ENCODE measurements around the gene MTM1.
A peak's percentile ranks its signal among the peaks of the same experiment; 100 is the strongest.

The MTM1 gene

DNA sequence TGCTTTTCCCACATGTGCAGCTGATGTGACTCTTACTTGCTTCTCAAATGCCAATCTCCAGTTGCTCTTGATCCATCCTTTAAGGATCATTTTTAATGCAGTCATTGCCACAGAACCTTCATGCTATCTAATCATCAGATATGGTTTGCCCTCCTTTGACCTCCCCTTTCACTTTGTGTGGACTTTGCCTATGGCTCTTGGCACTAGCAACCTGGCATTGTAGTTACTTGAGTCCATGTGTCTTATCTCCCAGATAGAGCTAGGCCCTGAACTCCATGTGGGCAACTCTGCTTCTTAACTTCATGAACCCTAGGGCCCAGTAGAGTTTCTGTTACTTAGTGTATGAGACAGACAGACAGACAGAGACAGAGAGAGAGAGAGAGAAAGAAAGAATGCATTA lies 41.6 kb downstream of the MTM1 start:
- no peak for DNase-seq

DNA sequence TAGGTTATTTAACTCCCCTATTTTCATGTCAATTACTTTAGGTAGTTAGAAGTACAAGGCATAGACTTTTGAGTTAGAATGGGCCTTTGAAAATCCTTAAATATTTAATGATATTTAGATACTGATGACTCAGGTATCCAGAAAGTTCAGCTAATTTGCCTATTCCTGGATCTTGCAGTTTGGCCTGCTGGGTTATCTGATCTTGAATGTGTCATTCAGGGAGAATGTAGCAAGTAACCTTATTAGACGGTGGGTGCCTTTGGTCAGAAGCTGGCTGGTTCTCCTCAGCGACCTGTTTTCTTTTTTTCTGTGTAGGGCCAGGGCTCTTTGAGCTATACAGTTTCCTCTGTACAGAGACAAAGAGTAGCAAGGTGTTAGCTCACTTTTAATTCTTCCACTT lies 42.0 kb downstream of the MTM1 start:
- no peak for DNase-seq

DNA sequence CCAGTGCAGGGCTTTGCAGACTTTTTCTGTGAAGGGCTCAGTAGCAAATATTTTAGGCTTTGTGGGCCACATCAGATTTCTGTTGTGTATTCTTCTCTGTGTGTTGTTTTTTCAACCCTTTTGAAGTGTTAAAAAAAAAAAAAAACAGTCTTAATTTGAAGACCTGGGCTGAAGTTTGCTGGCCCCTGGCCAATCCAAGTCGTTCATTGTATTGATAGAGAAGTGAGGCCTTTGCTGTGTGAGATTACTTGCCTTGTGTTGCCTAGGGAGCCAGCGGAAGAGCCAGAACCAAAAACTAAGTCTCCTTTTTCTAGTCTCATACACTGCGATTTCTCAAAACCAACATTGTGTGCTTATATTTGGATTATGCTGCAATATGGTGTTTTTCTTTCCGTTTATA lies 46.9 kb downstream of the MTM1 start:
- DNase-seq: no peak

DNA sequence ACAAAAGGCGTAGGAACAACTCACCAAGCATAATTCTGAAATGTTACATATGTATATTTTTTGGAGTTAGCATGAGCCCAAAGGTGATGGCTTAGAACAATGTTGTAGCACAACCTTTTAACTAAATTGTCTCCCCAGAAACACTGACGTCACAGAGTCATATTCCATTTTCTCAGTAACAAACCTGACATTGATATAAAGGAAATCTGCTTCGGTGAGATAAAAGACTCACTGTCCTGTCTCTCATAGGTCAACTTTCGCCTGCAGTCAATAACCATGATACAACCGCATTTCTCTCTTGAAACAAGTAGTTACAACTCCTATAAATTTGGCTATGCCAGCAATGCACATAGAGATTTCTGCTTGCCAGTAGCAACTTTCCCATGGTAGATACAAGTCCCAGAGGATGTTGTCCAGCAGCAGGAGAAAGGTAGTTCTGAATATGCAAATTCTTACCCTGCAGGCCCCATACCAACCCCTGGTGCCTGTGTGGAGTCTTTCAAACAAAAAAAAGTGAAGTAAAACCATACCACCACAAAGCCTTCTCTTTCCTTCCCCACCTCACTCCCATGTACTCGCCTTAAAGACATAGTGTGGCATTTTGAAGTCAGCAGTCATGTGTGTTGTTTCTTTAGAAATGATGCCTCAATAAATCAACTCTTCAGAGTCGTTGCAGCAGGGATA lies 47.9 kb downstream of the MTM1 start:
- no peak for DNase-seq

DNA sequence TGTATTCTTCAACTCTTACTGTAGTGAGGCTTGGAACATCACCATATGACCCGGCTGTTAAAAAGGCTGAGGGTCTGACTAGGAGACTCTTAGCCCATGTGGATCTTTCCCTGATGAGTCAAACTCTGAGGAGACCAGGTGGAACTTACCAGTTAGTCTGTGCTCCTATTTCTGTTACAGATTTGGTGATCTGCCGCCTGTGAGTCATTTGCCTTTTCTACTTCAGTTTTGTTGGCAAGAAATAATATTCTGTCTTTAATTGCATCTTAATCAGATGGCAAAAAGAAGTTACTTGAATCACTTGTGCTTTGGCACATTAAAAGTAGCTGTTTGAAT lies 48.4 kb downstream of the MTM1 start:
- no peak for DNase-seq

DNA sequence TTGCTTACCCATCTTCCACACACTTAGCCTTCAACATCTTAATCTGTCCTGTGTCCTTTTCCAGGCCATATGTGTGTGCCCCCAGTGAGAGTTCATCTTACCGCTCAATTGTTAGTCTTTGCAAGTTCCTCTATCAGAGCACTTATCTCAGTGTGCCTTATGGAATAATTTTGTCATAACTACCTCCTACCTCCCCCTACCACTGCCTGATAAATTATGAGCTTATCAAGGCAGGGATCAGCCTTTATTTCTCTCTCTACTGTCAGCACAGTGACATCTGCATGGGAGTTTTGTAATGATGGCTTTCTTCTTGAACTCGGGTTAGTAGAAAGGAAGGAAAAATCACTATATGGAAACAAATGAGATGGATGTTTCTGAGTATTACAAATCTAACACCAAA lies 53.2 kb downstream of the MTM1 start:
- no peak for DNase-seq

DNA sequence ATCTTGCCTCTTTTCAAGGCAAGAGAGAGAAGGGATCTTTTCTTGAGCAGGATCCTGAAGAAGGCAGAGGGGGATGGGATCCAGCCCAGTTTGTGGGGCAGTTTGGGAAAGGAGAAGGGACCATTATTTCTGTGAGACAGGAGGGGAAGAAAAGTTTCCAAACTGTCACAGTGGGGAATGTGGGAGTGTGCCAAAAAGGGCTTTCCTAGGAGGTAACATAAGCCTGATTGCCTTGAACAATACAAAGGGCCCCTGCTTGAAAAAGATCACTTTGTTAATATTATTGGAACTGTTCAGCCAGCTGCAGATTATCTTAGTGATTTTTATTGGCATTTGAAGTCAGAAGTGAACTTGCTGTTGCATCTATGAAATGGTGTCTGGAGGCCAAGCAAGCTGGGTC lies 55.2 kb downstream of the MTM1 start:
- no peak for DNase-seq

DNA sequence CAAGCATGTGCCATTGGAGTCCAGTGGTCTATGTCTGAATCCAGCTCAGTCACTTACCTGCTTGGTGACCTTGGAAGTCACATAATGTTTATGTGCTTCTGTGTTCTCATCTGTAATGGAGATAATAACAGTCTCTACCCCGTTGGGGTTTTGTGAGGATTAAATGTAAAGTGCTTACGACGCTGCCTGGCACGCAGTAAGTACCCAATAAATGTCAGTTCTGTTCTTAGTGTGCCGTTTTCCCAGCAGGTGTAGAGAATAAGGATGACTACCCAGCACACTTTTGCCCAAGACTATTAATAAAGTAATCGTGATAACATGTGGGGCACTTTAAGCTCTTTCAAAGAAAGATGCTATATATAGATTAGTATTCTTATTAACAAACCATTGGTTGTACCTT lies 56.7 kb downstream of the MTM1 start:
- no peak for DNase-seq

DNA sequence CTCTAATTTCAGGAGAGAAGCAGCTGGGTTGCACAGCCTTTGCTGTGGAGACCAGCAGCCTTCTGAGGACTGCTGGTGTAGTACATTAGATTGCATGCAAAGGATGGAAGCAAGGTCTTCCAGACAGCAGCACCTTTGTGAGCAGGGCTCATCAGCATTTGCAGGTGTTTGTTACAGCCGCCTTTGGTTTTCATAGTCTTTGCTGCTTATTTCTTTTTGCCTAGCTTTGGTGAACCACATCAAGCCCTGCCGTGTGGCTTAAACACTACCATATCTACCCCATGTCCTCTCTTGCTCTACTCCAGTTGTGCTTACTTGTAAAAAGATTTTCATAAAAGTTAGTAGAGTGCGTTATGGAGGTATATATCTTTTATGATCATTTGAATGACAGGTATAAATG lies 57.5 kb downstream of the MTM1 start:
- DNase-seq: no peak

DNA sequence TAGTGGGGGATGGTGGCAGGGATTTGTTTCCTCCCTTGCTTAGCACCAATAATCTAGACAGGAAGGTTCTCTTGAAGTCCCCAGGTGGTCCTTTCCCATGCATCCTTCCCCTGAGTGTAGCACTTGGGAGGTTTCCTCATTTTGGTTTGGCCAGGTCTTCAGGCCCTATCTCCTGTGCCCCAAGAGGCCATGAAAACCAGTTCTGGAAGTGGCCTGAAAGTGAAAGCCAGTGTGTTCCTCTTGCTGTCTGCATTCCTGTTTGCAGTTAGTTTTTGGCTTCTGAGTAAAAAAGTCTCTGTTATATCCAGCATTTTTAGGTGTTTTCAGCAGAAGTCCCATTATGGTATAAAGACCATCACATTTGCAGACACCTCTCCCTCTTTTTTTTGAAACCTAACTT lies 59.5 kb downstream of the MTM1 start:
- no peak for DNase-seq

DNA sequence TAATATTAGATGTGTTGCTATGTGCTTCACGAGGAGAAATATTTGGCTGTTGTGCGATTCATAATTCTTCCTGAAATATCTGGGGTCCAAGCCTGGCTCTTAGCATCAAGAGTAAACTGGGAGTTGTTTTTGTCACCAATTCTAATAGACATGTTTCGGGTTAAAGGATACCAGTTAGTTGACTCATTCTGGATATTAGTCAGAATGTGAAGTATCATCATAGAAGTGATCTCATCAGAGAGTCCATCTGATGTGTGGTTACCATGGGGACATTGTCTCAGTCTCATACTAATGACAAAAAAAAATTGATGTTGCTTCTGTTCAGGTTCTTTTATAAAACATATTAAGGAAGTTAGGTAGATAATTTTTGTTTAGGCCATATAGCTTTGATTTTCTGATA lies 67.5 kb downstream of the MTM1 start:
- no peak for DNase-seq

DNA sequence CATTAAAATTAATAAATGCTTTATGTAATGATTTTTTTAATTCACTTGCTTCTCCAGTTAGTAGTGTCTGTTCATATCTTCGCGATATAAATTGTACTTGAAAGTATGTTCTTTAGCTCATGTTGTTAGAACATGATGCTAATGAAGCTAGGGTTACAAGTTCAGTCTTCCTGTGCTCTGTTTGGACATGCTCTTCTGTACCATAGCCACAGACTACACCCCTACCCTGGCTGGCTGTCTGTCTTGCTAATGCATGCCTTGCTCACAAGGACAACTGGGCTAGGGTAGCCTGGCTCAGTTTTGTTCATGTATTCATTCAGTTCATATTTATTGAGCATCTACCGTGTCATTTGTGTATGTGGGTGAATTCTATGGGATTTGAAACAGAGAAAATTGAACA lies 74.0 kb downstream of the MTM1 start:
- no peak for DNase-seq

DNA sequence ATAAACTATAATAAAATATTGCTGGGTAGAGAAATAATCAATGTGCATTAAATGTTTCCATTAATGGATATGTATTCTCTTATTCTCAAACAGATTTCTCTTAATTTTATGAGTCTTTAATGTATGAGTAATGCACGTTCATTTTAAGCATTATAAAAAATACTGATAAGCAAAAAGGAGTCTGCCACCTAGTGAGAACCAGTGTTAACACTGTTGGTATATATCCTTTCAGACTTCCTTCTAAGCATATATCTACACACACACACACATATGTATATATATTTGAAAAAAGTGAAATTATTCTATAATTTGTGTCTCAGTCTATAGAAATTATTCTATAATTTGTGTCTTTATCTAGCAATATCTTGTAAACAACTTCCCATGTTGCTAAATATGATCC lies 74.8 kb downstream of the MTM1 start:
- no peak for DNase-seq

DNA sequence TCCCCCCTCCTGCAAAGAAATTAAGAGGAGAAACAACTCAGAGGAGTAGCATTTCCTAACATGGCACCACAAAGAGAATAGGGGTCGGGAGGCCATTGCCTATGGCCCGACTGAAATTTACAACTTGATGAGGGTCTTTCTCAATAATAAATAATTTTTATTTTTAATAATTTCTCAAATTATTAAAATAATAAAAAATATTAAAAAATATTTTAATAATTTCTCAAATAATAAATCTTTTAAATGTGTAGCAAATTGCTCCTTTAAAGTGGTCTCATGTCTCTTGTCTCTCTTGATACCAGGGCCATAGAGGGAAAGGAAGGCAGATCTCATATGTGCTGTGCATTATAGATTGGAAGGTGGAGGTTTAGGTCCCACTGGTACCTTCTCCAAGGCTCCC lies 75.5 kb downstream of the MTM1 start:
- DNase-seq: no peak

DNA sequence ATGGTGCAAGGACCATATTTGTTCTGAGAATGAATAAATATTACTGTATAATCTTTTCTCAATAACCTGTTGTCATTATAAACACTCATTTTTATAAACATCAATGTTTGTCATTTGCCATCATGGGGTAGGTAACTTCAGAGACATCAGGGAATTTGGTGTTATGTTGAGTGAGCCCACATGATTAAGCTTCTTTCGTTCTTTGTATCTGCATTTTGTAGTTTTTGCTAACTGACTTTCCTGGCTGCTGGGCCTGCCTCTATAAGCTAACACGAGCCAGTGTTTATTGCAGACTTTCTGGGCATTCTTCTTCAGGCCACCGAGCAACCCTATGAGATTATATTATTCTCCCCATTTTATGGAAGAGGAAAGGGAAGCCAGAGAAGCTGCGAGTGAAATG lies 76.0 kb downstream of the MTM1 start:
- DNase-seq: no peak

DNA sequence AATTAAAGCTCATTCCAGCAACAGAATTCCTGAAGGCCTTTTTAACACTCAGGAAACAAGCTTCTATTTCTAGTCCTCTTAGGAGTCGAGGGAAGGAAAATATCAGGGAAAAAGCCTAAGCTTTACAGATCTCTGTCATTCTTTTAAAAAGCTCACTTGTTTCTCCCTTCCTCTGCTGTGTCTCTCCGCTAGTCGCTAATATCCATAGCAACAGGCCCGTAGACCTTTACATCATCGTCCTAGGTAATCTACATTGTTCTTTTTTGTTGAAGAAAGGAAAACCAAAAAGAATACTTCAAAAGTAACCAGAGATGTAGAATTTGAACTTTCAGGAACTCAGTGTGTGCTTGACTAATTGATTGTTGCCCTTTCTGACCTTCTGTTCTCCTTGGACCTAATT lies 78.9 kb downstream of the MTM1 start:
- DNase-seq: no peak

DNA sequence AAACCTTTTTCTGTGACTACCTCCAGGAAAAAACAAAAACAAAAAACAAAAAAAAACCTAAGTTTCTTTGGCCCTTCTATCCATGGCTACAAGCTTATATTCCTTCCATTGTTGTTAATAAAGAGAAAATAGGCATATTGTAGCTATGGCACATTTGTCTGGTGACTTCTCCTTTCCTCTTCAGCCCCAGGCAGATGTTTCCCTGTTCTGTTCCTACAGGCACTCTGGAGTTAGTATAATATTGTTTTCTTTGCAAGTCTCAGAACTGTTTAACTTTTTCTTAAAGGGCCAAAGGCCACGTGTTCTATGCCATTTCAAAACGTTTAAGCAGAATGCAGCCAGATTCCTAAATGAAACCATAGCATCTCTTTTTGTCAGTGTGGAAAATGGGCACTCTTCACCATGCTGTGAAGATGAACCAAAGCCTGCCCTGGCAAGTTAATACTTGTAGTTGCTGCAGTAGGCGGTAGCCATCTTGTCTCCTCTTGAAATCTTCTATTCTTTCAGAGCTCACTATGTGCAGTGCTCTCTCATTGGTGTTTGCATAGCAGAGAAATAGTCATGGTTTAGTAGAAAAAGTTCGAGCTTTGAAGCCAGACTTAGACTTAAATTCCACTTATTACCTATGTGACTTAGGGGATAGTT lies 80.0 kb downstream of the MTM1 start:
- DNase-seq: no peak

DNA sequence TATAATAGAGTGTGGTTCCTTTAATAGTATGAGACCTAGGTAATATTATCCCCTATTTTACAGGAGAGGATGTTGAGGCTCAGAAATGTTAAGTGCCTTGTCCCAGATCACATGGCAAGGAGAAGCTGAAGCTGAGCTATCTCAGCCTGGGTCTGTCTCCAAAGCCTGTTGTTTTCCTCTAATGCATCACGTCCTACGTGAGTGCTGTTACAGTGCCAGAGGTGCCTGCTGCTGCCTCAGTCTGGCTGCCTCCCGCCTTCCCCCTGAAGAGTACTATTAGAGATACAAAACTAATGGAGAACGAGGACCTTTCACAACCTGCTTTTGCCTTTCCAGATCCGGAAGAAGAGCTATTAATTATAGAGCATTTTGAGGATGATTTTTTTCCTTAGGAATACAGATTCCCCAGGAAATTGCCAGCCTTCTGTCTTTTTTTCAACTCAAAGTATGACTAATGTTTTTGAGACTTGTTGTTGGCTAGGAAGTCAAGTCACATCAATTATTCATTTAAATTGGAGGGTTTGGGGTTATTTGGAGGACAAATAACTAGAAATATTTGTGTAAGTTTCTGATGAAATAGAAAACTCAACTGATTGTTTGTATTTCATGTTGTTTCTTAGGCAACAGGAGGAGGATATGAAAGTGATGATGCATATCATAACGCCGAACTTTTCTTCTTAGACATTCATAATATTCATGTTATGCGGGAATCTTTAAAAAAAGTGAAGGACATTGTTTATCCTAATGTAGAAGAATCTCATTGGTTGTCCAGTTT lies 80.9 kb downstream of the MTM1 start:
- no peak for DNase-seq

DNA sequence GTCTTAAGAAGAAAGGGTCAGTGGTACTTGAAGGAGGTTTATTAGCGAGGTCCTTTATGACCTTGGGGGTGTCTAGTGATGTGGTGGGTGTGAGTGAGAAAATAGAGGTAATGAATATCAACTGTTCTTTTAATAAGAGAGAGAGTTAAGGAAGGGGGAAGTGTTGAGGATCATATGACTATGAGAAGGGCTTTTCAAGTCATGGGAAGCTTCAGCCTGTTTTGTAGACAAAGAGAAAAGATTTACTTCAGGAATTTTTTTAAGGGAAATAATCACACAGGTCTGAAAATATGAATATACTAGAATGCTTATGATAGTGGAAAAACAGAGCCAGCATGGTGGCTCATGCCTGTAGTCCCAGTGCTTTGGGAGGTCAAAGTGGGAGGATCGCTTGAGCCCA lies 83.5 kb downstream of the MTM1 start:
- DNase-seq: no peak

DNA sequence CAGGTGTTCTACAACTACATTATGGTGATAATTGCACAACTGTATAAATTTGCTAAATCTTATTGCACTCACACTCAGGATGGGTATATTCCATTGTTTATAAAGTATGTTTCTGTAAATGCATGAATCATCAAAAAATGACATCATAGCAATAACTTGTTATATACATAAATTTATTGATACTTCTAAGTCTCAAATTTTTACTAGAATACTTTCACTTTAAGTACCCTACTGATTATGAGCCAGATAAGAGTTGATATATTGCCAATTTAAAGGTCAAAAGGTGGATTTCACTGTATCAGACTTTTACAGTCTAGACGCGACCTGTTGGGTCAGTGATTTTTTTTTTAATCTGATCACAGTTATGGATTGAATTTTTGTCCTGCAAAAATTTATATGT lies 87.4 kb downstream of the MTM1 start:
- no peak for DNase-seq

DNA sequence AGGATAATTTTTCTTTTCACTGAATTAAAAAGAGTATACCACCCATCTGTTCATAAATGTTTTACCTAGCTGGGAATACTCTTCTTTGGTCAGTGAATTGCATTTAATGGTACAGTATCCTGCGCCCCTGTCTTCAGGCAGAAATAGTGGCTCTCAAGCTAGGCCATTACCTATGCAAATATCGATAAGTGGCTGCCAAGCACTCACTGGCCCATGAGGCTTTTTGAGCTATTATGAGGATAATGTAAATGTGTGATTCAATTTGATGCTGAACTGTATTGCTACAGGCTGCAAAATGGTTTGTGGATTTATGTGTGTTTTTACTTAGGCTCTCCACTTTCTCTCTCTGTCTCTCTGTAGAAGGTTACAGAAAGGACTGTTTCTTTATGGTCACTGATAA lies 94.7 kb downstream of the MTM1 start:
- DNase-seq: no peak

DNA sequence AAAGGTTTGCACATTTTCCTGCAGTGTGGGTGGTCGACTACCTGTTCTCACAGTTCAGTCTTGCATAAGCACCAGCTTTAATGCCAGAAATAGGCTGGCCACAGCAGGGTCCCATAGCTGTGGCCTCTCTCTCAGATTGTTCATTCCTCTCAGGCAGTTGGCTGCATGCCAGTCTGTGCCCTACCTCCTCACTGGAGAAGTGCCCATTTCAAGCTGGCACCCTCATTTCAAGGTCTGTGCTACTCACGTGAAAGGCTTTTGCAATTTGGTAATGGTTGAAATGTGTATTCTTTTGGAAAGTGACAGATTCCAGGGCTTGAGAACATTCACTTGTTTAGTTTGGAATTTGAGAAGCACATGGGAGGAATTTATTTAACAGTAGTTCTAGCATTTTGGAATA lies 95.9 kb downstream of the MTM1 start:
- DNase-seq: peak; percentile 59

DNA sequence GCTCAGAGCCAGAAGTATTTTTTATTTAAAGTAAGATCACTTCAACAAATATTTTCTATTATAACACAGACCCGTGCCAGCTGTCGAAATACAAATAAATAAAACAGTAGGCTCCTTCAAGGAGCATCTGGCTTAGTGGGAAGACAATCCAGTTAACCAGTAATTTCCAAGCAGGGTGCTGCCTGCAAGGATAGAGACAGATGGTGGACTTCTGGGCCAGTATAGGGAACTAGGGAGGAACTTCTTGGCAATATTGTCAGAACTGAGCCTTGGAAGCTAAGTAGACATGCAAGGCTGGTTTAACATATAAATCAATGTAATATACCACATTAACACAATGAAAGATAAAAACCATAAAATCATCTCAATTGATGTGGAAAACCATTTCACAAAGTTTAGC lies 107.8 kb downstream of the MTM1 start:
- DNase-seq: no peak

DNA sequence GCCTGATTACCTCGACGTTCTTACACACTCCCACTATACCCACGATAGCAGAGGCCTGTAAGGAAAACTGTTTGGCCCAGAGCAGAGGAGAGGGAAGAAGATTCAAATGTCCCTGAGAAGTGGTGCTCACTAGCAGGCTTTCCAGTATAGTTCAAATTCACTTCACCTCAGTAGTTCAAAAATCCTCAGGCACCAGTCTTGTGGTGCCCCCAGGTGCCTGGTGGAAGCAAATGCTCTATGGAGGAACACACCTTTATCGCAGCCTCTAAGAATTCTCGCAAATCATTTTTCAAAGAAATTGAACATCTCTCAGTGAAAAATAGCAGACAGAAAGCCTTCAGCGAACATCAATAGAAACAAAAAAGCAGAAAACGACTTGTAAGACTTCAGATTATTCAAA lies 112.6 kb downstream of the MTM1 start:
- DNase-seq: peak; percentile 4

DNA sequence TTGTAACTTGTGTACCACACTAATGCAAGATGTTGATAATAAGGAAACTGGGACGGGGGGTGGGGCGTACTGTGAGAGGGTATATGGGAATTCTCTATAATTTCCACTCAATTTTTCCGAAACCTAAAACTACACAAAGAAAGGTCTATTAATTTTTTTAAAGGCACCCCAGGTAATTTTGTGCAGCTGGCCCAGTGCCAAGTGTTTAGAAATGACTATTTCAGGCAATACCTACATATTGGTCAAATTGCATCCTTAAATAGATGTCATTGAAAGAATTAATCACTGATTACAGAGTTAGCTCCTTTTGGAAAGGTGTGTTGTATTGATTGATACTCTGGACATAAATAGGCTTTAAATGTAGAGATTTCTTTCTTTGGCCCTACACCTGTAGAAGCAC lies 114.7 kb downstream of the MTM1 start:
- DNase-seq: no peak

All from RPMI8226 (cell line).